Peyer's patch (tissue), 4 donors: ENCODE measurements around the gene LRRC72.

ENCODE experiments used
- CTCF ChIP-seq, 6 experiments: fragments of 450-650 bp in 4 of 6; fragments of 200-600 bp in 2 of 6; sonication (generic) in 1 of 6; IDR thresholded peaks; one replicate each; pipeline ENCODE4 v1.5.1; 2017 to 2019; ENCODE audit warnings: antibody characterized with exemption in 6 of 6, mild to moderate bottlenecking in 3 of 6, moderate library complexity in 1 of 6
- POLR2A ChIP-seq, 2 donors: fragments of 450-650 bp; IDR thresholded peaks; one replicate each; pipeline ENCODE4 v1.5.1; 2017; ENCODE audit warnings: antibody characterized with exemption in 2 of 2, mild to moderate bottlenecking in 2 of 2, moderate library complexity in 2 of 2

- TF ChIP-seq CTCF (IDR thresholded peaks at IDR 0.05) (no peak), POLR2A (IDR thresholded peaks at IDR 0.05) (no peak)
Measured at GRCh38 chr7:16492513-16493062, 34.0 kb upstream of the LRRC72 start.
